Memory B cell (primary cell): ENCODE measurements around the gene IL36B.

Experiments
- ATAC-seq: fragments of 150-1000 bp; cut with Tn5 transposase; 2 replicates; pipeline ENCODE4 v1.10.0; 2021; ENCODE audit warnings: low read depth, mild to moderate bottlenecking, moderate library complexity
- DNase-seq, 2 donors: peaks; one replicate each; pipeline ENCODE4 v3.0.0; 2022; ENCODE audit warnings: low spot score in 2 of 2
- H3K27ac Mint-ChIP-seq: one replicate; pipeline ENCODE4 v1.8.0; 2022; ENCODE audit warnings: mild to moderate bottlenecking, moderate library complexity, mixed read lengths
- H3K27me3 Mint-ChIP-seq: one replicate; pipeline ENCODE4 v1.8.0; 2022; ENCODE audit warnings: mixed read lengths
- H3K36me3 Mint-ChIP-seq: one replicate; pipeline ENCODE4 v1.8.0; 2022; ENCODE audit warnings: mild to moderate bottlenecking, mixed read lengths
- H3K4me1 Mint-ChIP-seq: one replicate; pipeline ENCODE4 v1.8.0; 2022; ENCODE audit warnings: mixed read lengths
- H3K4me3 Mint-ChIP-seq: one replicate; pipeline ENCODE4 v1.8.0; 2022; ENCODE audit warnings: mild to moderate bottlenecking, moderate library complexity, mixed read lengths
- H3K9me3 Mint-ChIP-seq: one replicate; pipeline ENCODE4 v1.8.0; 2022; ENCODE audit warnings: mixed read lengths

The IL36B gene

GRCh38 chr2:112996635-112997034 is 56.0 kb downstream of the IL36B start:
- DNase-seq (no peak), ATAC-seq (no peak)
- Mint-ChIP-seq H3K27me3 (peaks cover 14% of the 10 kb centered on the region), H3K9me3 (peaks cover 18% of the 10 kb centered on the region), H3K27ac (no peak overlapping the region), H3K4me1 (peaks cover 2% of the 10 kb centered on the region), H3K36me3 (peaks cover 9% of the 10 kb centered on the region), H3K4me3 (no peak overlapping the region)

- Mint-ChIP-seq H3K9me3 (peaks cover 15% of the 10 kb centered on the region), H3K27ac (no peak overlapping the region), H3K4me1 (peaks cover 2% of the 10 kb centered on the region), H3K36me3 (peaks cover 3% of the 10 kb centered on the region), H3K27me3 (peaks cover 10% of the 10 kb centered on the region), H3K4me3 (no peak overlapping the region)
- no peak for ATAC-seq
- no peak for DNase-seq
Measured at GRCh38 chr2:112995346-112995920, 57.2 kb downstream of the IL36B start.

GRCh38 chr2:112994648-112995047 is 58.0 kb downstream of the IL36B start:
- Mint-ChIP-seq H3K27me3 (peaks cover 9% of the 10 kb centered on the region), H3K4me3 (no peak overlapping the region), H3K9me3 (peaks cover 13% of the 10 kb centered on the region), H3K27ac (no peak overlapping the region), H3K4me1 (peaks cover 2% of the 10 kb centered on the region), H3K36me3 (peaks cover 3% of the 10 kb centered on the region)
- ATAC-seq (no peak), DNase-seq (no peak)

- ATAC-seq (no peak), DNase-seq (no peak)
- Mint-ChIP-seq H3K27me3 (peaks cover 6% of the 10 kb centered on the region), H3K27ac (no peak overlapping the region), H3K4me1 (peaks cover 2% of the 10 kb centered on the region), H3K4me3 (no peak overlapping the region), H3K36me3 (peaks cover 3% of the 10 kb centered on the region), H3K9me3 (peaks cover 11% of the 10 kb centered on the region)
Measured at GRCh38 chr2:112993831-112994230, 58.8 kb downstream of the IL36B start.

GRCh38 chr2:112989611-112990010 is 63.1 kb downstream of the IL36B start:
- Mint-ChIP-seq H3K4me3 (no peak overlapping the region), H3K9me3 (peaks cover 9% of the 10 kb centered on the region), H3K27me3 (peaks cover 2% of the 10 kb centered on the region), H3K4me1 (no peaks in the 10 kb centered on the region), H3K36me3 (peaks cover 1% of the 10 kb centered on the region), H3K27ac (no peak overlapping the region)
- DNase-seq (no peak), ATAC-seq (no peak)

GRCh38 chr2:112985090-112985489 is 67.6 kb downstream of the IL36B start:
- Mint-ChIP-seq H3K36me3 (no peaks in the 10 kb centered on the region), H3K27me3 (no peaks in the 10 kb centered on the region), H3K27ac (no peak overlapping the region), H3K9me3 (no peaks in the 10 kb centered on the region), H3K4me1 (no peaks in the 10 kb centered on the region), H3K4me3 (no peak overlapping the region)
- ATAC-seq (no peak), DNase-seq (no peak)

- H3K27me3 Mint-ChIP-seq, result peaks cover 8% of the 10 kb centered on the region
- no peak overlapping the region for H3K27ac Mint-ChIP-seq
- H3K4me3 Mint-ChIP-seq, result no peak overlapping the region
- H3K9me3 Mint-ChIP-seq, result no peaks in the 10 kb centered on the region
- H3K36me3 Mint-ChIP-seq, result no peaks in the 10 kb centered on the region
- H3K4me1 Mint-ChIP-seq, result no peaks in the 10 kb centered on the region
- DNase-seq (no peak), ATAC-seq (no peak)
Measured at GRCh38 chr2:112980537-112980936, 72.1 kb downstream of the IL36B start.

GRCh38 chr2:112979731-112980130 is 72.9 kb downstream of the IL36B start:
- ATAC-seq, result no peak
- Mint-ChIP-seq H3K4me1 (no peaks in the 10 kb centered on the region), H3K27ac (no peak overlapping the region), H3K36me3 (no peaks in the 10 kb centered on the region), H3K9me3 (no peaks in the 10 kb centered on the region), H3K27me3 (peaks cover 11% of the 10 kb centered on the region), H3K4me3 (no peak overlapping the region)
- DNase-seq, result no peak

- no peak for ATAC-seq
- Mint-ChIP-seq H3K4me3 (no peak within 1 kb of the TSS), H3K4me1 (no peaks in the 10 kb centered on the region), H3K27ac (no peak within 1 kb of the TSS), H3K27me3 (peaks cover 11% of the 10 kb centered on the region), H3K9me3 (no peaks in the 10 kb centered on the region), H3K36me3 (no peaks in the 10 kb centered on the region)
- DNase-seq, result no peak
Measured at GRCh38 chr2:112977559-112978056, 75.1 kb downstream of the IL36B start, which contains the start of gene IL36G. Gene IL36G (plus strand): TSS chr2:112978006. CDS start chr2:112978639, 633 bp downstream.
